Upper lobe of left lung (tissue), 6 donors: ENCODE measurements around the gene TBX21. TPM values are rescaled to one million over a fixed set of nuclear protein-coding genes. Genes with fewer than 3 reads are reported as not detected.

ENCODE experiments used
- ATAC-seq, 2 donors: fragments of 200-7000 bp; cut with Tn5 transposase; one replicate each; pipeline ENCODE4 v1.9.1; 2022; ENCODE audit warnings: mild to moderate bottlenecking in 2 of 2, moderate library complexity in 2 of 2; ENCODE audit not compliant: low FRiP score in 2 of 2
- DNase-seq, 2 donors: peaks; one replicate each; pipeline ENCODE4 v3.0.0-alpha.2; 2019 to 2020
- H3K27ac ChIP-seq, 4 donors: fragments of 200-600 bp; sonication (generic); one replicate each; pipeline ENCODE4 v1.5.1; 2016 to 2019
- H3K27me3 ChIP-seq, 4 donors: fragments of 200-600 bp; sonication (generic); one replicate each; pipeline ENCODE4 v1.5.1; 2017 to 2019
- H3K36me3 ChIP-seq, 4 donors: fragments of 200-600 bp; sonication (generic); one replicate each; pipeline ENCODE4 v1.5.1; 2016 to 2019
- H3K4me1 ChIP-seq, 4 donors: fragments of 200-600 bp; sonication (generic); one replicate each; pipeline ENCODE4 v1.5.1; 2018 to 2019
- H3K4me3 ChIP-seq, 4 donors: fragments of 200-600 bp; sonication (generic); one replicate each; pipeline ENCODE4 v1.5.1; 2017 to 2019; ENCODE audit warnings: mild to moderate bottlenecking in 2 of 4, moderate library complexity in 1 of 4
- H3K9me3 ChIP-seq, 4 donors: fragments of 200-600 bp; sonication (generic); one replicate each; pipeline ENCODE4 v1.5.1; 2018 to 2019
- CTCF ChIP-seq, 6 experiments: fragments of 450-650 bp in 4 of 6; fragments of 200-600 bp in 2 of 6; sonication (generic) in 2 of 6; IDR thresholded peaks; one replicate each; pipeline ENCODE4 v1.5.1; 2016 to 2019; ENCODE audit warnings: antibody characterized with exemption in 6 of 6
- EP300 ChIP-seq, 4 donors: sonication (generic); formaldehyde crosslinking; IDR thresholded peaks; one replicate each; pipeline ENCODE4 v1.5.1; 2017; ENCODE audit warnings: antibody characterized with exemption in 4 of 4, control low read depth in 2 of 4
- POLR2A ChIP-seq, 4 donors: fragments of 450-650 bp; IDR thresholded peaks; one replicate each; pipeline ENCODE4 v1.5.1; 2016 to 2017; ENCODE audit warnings: antibody characterized with exemption in 4 of 4, mild to moderate bottlenecking in 2 of 4
- POLR2AphosphoS5 ChIP-seq, 2 donors: sonication (generic); formaldehyde crosslinking; IDR thresholded peaks; one replicate each; pipeline ENCODE4 v1.5.1; 2017; ENCODE audit warnings: antibody characterized with exemption in 2 of 2
- WGBS, 2 donors: methylation state at CpG; one replicate each; pipeline ENCODE4 v1.1.5; 2017 to 2018; 5-methylcytosine and 5-hydroxymethylcytosine counted together
- total RNA-seq, 6 donors: library from RNA; depleted of rRNA in 4 of 6; stranded (reverse); fragments of >200 nt in 4 of 6; gene quantifications; one replicate each; pipeline versions ENCODE4 v1.1.0 to v1.2.1, GENCODE V29; 2016 to 2021
- donor health status: DM: no; HTN: no; CAD: no; lungs with moderate emphysema.
- donor health status: DM: no; HTN: yes; CAD: no; lungs with severe emphysema.

Gene TBX21
- total RNA-seq, 6 donors from 2014 or later, result 2.0 to 5.2 (median 3.4) TPM

- Histone ChIP-seq H3K27ac (no peak overlapping the region), H3K9me3 (no peaks in the 10 kb centered on the region), H3K4me3 (peak overlapping the region in 3 of 4 donors; percentile 33 to 51 (median 45)), H3K36me3 (no peaks in the 10 kb centered on the region), H3K4me1 (peaks cover 8 to 11% (median 9%) of the 10 kb centered on the region in 4 donors), H3K27me3 (peaks cover 0 to 26% (median 4%) of the 10 kb centered on the region in 4 donors)
- peak; percentile 42 to 92 for DNase-seq
- 5% methylated on average over 19 to 27 of the region's 70 CpGs for WGBS, 2 donors
- TF ChIP-seq POLR2A (IDR thresholded peaks at IDR 0.05) (no peak), CTCF (IDR thresholded peaks at IDR 0.05) (peak in 5 of 6 experiments; percentile 29 to 64 (median 40))
- ATAC-seq, result peak; percentile 65 to 86
Observed at GRCh38 chr17:47789611-47790561, 56.9 kb downstream of the TBX21 start.

- TF ChIP-seq POLR2A (IDR thresholded peaks at IDR 0.05) (no peak), CTCF (IDR thresholded peaks at IDR 0.05) (no peak), POLR2AphosphoS5 (IDR thresholded peaks at IDR 0.05) (no peak), EP300 (IDR thresholded peaks at IDR 0.05) (no peak)
- Histone ChIP-seq H3K36me3 (no peaks in the 10 kb centered on the region), H3K4me1 (peaks cover 8 to 11% (median 9%) of the 10 kb centered on the region in 4 donors), H3K27ac (no peak overlapping the region), H3K27me3 (peaks cover 0 to 26% (median 4%) of the 10 kb centered on the region in 4 donors), H3K4me3 (no peak overlapping the region), H3K9me3 (no peaks in the 10 kb centered on the region)
- DNase-seq (no peak), ATAC-seq (no peak)
- WGBS, 2 donors, result 27 to 37% methylated on average over 3 of the region's 3 CpGs
Observed at GRCh38 chr17:47791025-47791424, 58.0 kb downstream of the TBX21 start.

GRCh38 chr17:47792457-47792856, 59.4 kb downstream of the TBX21 start:
- TF ChIP-seq POLR2A (IDR thresholded peaks at IDR 0.05) (no peak), CTCF (IDR thresholded peaks at IDR 0.05) (no peak), POLR2AphosphoS5 (IDR thresholded peaks at IDR 0.05) (no peak), EP300 (IDR thresholded peaks at IDR 0.05) (no peak)
- DNase-seq (no peak), ATAC-seq (no peak)
- Histone ChIP-seq H3K4me3 (no peak overlapping the region), H3K27me3 (peaks cover 0 to 26% (median 4%) of the 10 kb centered on the region in 4 donors), H3K36me3 (no peaks in the 10 kb centered on the region), H3K9me3 (no peaks in the 10 kb centered on the region), H3K4me1 (peaks cover 8 to 11% (median 9%) of the 10 kb centered on the region in 4 donors), H3K27ac (no peak overlapping the region)
- WGBS, 2 donors, result 79 to 82% methylated on average over 1 of the region's 1 CpG

DNA sequence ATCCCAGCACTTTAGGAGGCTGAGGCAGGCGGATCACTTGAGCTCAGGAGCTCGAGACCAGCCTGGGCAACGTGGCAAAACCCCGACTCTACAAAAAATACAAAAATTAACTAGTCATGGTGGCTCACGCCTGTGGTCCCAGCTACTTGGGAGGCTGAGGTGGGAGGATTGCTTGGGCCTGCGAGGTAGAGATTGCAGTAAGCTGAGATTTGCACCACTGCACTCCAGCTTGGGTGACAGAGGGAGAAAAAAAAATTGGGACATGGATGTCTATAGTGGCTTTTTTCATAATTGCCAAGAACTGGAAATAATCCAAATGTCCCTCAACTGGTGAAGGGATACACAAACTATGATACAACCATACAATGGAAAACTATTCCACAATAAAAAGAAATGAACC, 59.9 kb downstream of the TBX21 start:
- Histone ChIP-seq H3K9me3 (no peaks in the 10 kb centered on the region), H3K4me1 (peaks cover 8 to 11% (median 9%) of the 10 kb centered on the region in 4 donors), H3K27me3 (peaks cover 0 to 26% (median 4%) of the 10 kb centered on the region in 4 donors), H3K27ac (no peak overlapping the region), H3K36me3 (no peaks in the 10 kb centered on the region), H3K4me3 (no peak overlapping the region)
- no peak for ATAC-seq
- WGBS, 2 donors, result 70 to 73% methylated on average over 6 of the region's 6 CpGs
- TF ChIP-seq POLR2A (IDR thresholded peaks at IDR 0.05) (no peak), POLR2AphosphoS5 (IDR thresholded peaks at IDR 0.05) (no peak), EP300 (IDR thresholded peaks at IDR 0.05) (no peak), CTCF (IDR thresholded peaks at IDR 0.05) (no peak)
- DNase-seq, result no peak

Other genes starting within 250 kb of the TBX21 start
- 100 to 1,000 TPM in 3 of 6 donors, 10 to 100 TPM in 3; 82.8 to 359 (median 114) TPM for gene NPEPPS, start 202.1 kb upstream of the TBX21 start, total RNA-seq
- 100 to 1,000 TPM; 162 to 223 (median 175) TPM for gene KPNB1, start 83.3 kb upstream of the TBX21 start, total RNA-seq
- gene TBKBP1, start 39.1 kb upstream of the TBX21 start, total RNA-seq, result 10 to 100 TPM in 4 of 6 donors, 1 to 10 TPM in 2; 6.4 to 28.3 (median 12.8) TPM
- gene OSBPL7, start 88.6 kb downstream of the TBX21 start, total RNA-seq, result 10 to 100 TPM; 10.7 to 44.0 (median 19.3) TPM
- gene MRPL10, start 98.3 kb downstream of the TBX21 start, total RNA-seq, result 10 to 100 TPM; 23.1 to 44.2 (median 28.6) TPM
- 10 to 100 TPM in 1 of 6 donors, 1 to 10 TPM in 4, under 1 TPM in 1; 0.49 to 23.5 (median 9.1) TPM for gene LRRC46, start 98.4 kb downstream of the TBX21 start, total RNA-seq
- 10 to 100 TPM; 24.4 to 73.3 (median 34.8) TPM for gene SCRN2, start 108.0 kb downstream of the TBX21 start, total RNA-seq
- 1 to 10 TPM in 5 of 6 donors, under 1 TPM in 1; 0.76 to 6.4 (median 2.4) TPM for gene SP6, start 117.9 kb downstream of the TBX21 start, total RNA-seq
- gene SP2, start 163.0 kb downstream of the TBX21 start, total RNA-seq, result 10 to 100 TPM in 3 of 6 donors, 1 to 10 TPM in 3; 7.6 to 19.4 (median 13.1) TPM
- 10 to 100 TPM; 16.2 to 40.2 (median 28.7) TPM for gene PNPO, start 208.3 kb downstream of the TBX21 start, total RNA-seq
- 100 to 1,000 TPM in 1 of 6 donors, 10 to 100 TPM in 5; 34.2 to 105 (median 75.2) TPM for gene PRR15L, start 224.6 kb downstream of the TBX21 start, total RNA-seq
- 100 to 1,000 TPM in 5 of 6 donors, 10 to 100 TPM in 1; 76.6 to 661 (median 160) TPM for gene CDK5RAP3, start 237.9 kb downstream of the TBX21 start, total RNA-seq